Erythroblast (primary cell): ENCODE data around the gene DAB1.
"Not testable (repeated sequence)": the region's sequence is repeated elsewhere in the genome, so short reads cannot be mapped to it uniquely, and the experiment has no call there.

Experiments
- DNase-seq, 2 experiments: peaks; one replicate each; lab custom pipeline; 2025; lab: John Stamatoyannopoulos, UW
- GATA1 ChIP-seq: IDR thresholded peaks from 2 replicates; pipeline ENCODE4 v1.6.1; 2011; ENCODE audit warnings: low read depth, mild to moderate bottlenecking, control low read depth, low read length, moderate library complexity
- POLR2A ChIP-seq: IDR thresholded peaks from 2 replicates; pipeline ENCODE4 v1.6.1; 2011; ENCODE audit warnings: mild to moderate bottlenecking, low read length

Gene DAB1

GRCh38 chr1:57362480-57362879, 61.4 kb downstream of the DAB1 start:
- no peak for TF ChIP-seq POLR2A
- no peak for TF ChIP-seq GATA1

DNA sequence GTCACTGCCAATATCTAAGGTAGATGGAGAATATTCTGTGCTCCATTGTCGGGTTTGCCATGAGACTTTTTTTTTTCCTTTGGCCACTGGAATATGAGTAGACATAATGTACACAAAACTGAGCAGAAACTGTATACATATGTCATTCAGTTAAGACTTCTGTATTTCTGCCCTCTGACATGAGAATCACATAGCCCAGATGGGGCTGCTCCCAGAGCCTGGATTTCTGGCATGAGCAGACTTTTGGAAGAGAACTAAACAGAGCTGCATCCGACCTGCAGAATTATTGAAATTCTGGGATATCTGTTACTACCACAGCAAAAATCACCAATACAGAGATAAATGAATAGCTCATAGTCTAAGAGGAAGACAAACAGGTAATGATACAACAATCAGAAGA, 62.3 kb downstream of the DAB1 start:
- no peak for DNase-seq
- TF ChIP-seq GATA1 = no peak
- TF ChIP-seq POLR2A = no peak

More at GRCh38 chr1:57362480-57362879, 61.4 kb downstream of the DAB1 start:
- no peak for DNase-seq

- DNase-seq = no peak
- TF ChIP-seq GATA1 (no peak), POLR2A (no peak)
Measured at GRCh38 chr1:57360846-57361407, 62.9 kb downstream of the DAB1 start.

DNA sequence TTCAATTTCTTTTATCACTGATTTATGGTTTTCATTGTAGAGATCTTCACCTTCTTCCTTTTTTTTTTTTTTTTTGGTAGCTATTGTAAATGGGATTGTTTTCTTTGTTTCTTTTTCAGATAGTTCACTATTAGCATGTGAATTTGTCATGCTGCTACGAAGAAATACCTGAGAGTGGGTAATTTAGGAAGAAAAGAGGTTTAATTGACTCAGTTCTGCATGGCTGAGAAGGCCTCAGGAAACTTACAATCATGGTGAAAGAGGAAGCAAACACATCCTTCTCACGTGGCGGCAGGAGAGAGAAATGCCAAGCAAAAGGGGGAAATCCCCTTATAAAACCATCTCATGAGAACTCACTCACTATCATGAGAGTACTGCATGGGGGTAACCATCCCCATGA, 66.4 kb downstream of the DAB1 start:
- DNase-seq = no peak
- no peak for TF ChIP-seq GATA1
- TF ChIP-seq POLR2A = no peak

DNA sequence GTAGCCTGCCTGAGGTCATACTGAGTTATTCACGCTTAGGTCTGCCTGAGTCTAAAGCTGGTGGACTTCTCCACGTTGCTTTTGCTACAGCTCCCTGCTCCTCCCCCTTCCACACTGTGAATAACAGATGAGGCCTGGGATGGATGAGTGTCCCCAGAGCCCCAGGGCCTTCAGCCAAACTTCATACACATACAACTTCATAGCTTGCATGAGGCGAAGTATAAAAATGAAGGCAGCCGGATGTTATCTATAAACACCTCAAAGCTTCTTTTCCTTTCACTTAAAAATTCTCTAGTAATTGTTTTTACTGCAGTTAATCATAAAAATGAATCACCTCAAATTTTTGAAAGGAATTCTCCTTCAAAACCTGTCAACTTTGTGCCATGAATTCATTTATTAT, 70.2 kb downstream of the DAB1 start:
- TF ChIP-seq POLR2A = no peak
- no peak for TF ChIP-seq GATA1
- no peak for DNase-seq

DNA sequence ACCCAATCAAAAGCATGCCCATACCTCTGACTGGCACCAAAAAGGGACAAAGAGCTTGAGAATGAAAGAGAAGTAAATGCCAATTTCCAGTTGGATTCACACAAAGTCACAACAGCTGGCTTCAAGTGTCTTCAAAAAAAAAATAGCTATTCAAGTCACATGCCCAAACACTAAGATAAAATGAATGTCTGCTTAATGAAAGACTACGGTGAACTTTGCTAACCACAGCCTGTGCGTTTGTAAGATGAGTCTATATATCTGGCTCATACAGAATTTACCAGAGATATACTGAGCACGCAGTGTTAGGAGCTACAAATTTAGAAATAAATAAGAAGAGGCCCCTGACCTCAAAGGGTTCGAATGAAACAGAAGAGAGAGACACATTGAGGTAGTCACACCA, 73.2 kb downstream of the DAB1 start:
- DNase-seq = no peak
- TF ChIP-seq POLR2A = no peak
- TF ChIP-seq GATA1 = no peak

DNA sequence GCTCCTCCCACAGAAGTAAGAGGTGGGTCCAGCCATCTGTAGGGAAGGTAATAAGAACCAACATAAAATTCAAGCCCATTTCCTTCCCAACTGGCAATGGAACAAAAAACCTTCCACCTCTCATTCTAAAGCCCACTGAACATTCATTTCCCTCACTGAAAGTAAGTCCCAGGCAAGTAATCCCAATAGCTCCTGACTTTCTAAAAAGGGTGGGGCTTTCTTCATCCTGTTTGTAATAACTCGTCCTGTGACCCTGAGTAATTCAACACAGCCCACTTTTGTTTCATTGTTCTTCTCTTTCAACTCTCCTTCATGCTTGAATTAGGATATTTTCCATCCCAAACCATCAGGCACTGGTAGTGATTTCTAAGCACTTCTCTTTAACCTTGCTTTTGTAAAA, 74.9 kb downstream of the DAB1 start:
- DNase-seq = no peak
- TF ChIP-seq GATA1 (no peak), POLR2A (no peak)

DNA sequence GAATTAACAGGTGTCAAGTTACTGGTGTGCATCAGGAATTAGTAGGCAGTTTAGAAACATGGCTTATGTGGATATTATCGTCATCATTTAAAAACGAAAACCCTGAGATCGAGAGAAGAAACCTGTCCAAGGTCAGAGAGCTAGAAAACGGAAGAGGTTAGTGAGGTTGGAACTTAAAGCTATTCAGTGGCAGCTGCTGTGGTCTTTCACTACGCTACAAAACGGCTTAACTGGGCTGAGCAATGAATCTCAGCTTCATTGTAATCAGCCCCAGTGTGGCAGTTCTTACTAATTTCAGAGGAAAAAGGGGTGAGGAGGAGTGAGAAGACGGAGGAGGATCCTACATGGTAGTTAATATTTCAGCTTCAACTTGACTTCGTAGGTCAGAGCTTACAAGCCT, 77.9 kb downstream of the DAB1 start:
- TF ChIP-seq POLR2A = no peak
- no peak for TF ChIP-seq GATA1

GRCh38 chr1:57344265-57344664, 79.6 kb downstream of the DAB1 start:
- no peak for DNase-seq
- TF ChIP-seq POLR2A (no peak), GATA1 (no peak)

More for the DNA sequence above, 77.9 kb downstream of the DAB1 start:
- no peak for DNase-seq

DNA sequence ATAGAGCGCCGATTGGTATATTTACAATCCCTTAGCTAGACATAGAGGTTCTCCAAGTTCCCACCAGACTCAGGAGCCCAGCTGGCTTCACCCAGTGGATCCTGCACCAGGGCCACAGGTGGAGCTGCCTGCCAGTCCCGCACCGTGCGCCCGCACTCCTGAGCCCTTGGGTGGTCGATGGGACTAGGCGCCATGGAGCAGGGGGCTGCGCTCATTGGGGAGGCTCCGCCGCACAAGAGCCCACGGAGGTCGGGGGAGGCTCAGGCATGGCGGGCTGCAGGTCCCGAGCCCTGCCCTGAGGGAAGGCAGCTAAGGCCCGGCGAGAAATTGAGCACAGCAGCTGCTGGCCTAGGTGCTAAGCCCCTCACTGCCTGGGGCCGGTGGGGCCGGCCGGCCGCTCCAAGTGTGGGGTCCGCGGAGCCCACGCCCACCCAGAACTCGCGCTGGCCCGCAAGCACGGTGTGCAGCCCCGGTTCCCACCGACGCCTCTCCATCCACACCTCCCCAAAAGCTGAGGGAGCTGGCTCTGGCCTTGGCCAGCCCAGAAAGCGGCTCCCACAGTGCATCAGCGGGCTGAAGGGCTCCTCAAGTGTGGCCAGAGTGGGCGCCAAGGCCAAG, 80.5 kb downstream of the DAB1 start:
- not testable (repeated sequence) for DNase-seq

- TF ChIP-seq GATA1 = no peak
- no peak for TF ChIP-seq POLR2A
- DNase-seq = no peak
Measured at GRCh38 chr1:57341721-57342120, 82.1 kb downstream of the DAB1 start.

- no peak for TF ChIP-seq GATA1
- no peak for TF ChIP-seq POLR2A
- no peak for DNase-seq
Measured at GRCh38 chr1:57340334-57341070, 83.4 kb downstream of the DAB1 start.

GRCh38 chr1:57337623-57338022, 86.2 kb downstream of the DAB1 start:
- TF ChIP-seq POLR2A = no peak
- TF ChIP-seq GATA1 = no peak
- DNase-seq = no peak

DNA sequence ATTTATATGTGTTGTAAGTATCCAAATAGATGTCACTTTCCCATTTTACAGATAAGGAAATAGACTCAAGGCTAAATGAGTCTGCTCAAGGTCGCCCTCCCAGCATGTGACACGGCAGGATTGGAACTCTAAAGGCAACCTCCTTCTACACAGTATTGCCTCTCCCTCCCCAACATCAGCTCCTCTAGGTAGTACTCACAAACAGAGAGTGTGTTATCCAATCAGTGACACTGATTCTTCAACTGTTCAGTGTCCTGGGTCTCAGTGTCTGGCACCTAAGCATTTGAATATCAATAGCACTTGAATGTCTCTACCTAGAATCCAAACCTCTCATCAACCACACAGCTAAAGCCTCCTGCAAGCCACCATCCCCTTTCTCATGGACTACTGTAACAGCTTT, 87.1 kb downstream of the DAB1 start:
- DNase-seq = no peak
- no peak for TF ChIP-seq POLR2A
- no peak for TF ChIP-seq GATA1
